ENCODE measurements around the gene HSPG2. TPM values are rescaled to one million over a fixed set of nuclear protein-coding genes. Genes with fewer than 3 reads are reported as not detected.

Gene HSPG2
- total and polyA plus RNA-seq, 2 of the 8 experiments (the other 6 are each of a cell fraction or from before 2014, with no cell fraction given), result 17.8 to 111 TPM

GRCh38 chr1:21855257-21856096 lies 81.6 kb downstream of the HSPG2 start:
- POLR2A ChIA-PET (ENCODE audit: partially characterized antibody), result interaction anchor here (1.3 kb wide), 1 partner anchor 13 kb away, joined by 4 read pairs; no protein-coding TSS in a partner anchor

More at GRCh38 chr1:21855257-21856096, 81.6 kb downstream of the HSPG2 start:
- Histone ChIP-seq H4K20me1 (replicated peaks in 1 of 2; ENCODE audit: control insufficient read depth in 1 of 2, insufficient read depth in 2 of 2, low read length in 2 of 2) (peaks cover 0 to 6% of the 10 kb centered on the region in 2 experiments), H2AFZ (ENCODE audit: low read length) (no peak overlapping the region), H3K4ac (replicated peaks; ENCODE audit: insufficient read length, low read depth, low read length) (no peak overlapping the region), H3K4me1 (replicated peaks in 1 of 4; ENCODE audit: control insufficient read depth in 3 of 4, insufficient read depth in 4 of 4, low read length in 3 of 4) (no peaks in the 10 kb centered on the region), H3K4me2 (ENCODE audit: insufficient read depth in 1 of 2, low read depth in 2 of 2, low read length in 2 of 2) (no peak overlapping the region), H3K79me1 (ENCODE audit: low read depth, low read length) (no peaks in the 10 kb centered on the region), H3K56ac (replicated peaks; ENCODE audit: insufficient read length, low read depth, low read length) (no peak overlapping the region), H3K23me2 (ENCODE audit: low read depth, low read length) (no peaks in the 10 kb centered on the region), H3K4me3 (ENCODE audit: extremely low read depth in 1 of 4, insufficient read depth in 2 of 4, low read depth in 3 of 4, low read length in 4 of 4) (no peak overlapping the region), H3K9me3 (ENCODE audit: insufficient read depth in 2 of 2, low read depth in 1 of 2, low read length in 1 of 2) (no peaks in the 10 kb centered on the region), H2BK5ac (ENCODE audit: low read depth, low read length) (no peak overlapping the region; the same call in 1 of the 2 replicates), H4K5ac (ENCODE audit: insufficient read length, low read depth, low read length) (no peak overlapping the region), H3K9ac (replicated peaks in 1 of 4; ENCODE audit: extremely low read depth in 1 of 4, low read depth in 3 of 4, low read length in 3 of 4) (no peak overlapping the region), H3K27ac (ENCODE audit: low read depth, low read length) (no peak overlapping the region), H4K91ac (replicated peaks; ENCODE audit: insufficient read length, low read length) (no peak overlapping the region), H2BK20ac (ENCODE audit: low read length) (no peak overlapping the region), H2AK5ac (ENCODE audit: low read depth, low read length) (no peak overlapping the region), H2BK15ac (ENCODE audit: low read length) (no peak overlapping the region), H3K18ac (ENCODE audit: extremely low read depth, low read length) (no peak overlapping the region), H3K14ac (ENCODE audit: insufficient read length) (no peak overlapping the region), H3K79me2 (ENCODE audit: control insufficient read depth in 1 of 2, insufficient read depth in 2 of 2, low read length in 2 of 2) (no peaks in the 10 kb centered on the region), H2BK120ac (replicated peaks; ENCODE audit: low read depth, low read length) (no peak overlapping the region), H3K23ac (ENCODE audit: insufficient read length) (no peak overlapping the region), H2BK12ac (ENCODE audit: low read depth, low read length) (no peak overlapping the region), H3K36me3 (ENCODE audit: control insufficient read depth in 2 of 4, insufficient read depth in 4 of 4, low read length in 3 of 4) (peaks cover 15 to 63% (median 37%) of the 10 kb centered on the region in 4 experiments), H4K8ac (ENCODE audit: extremely low read depth, insufficient read depth, low read length) (peak overlapping the region; percentile 64; the same call in 1 of the 2 replicates), H3K27me3 (replicated peaks in 1 of 4; ENCODE audit: control insufficient read depth in 3 of 4, extremely low read depth in 1 of 4, insufficient read depth in 3 of 4, low read length in 3 of 4) (no peaks in the 10 kb centered on the region)
- FAIRE-seq, result no peak
- WGBS, 2 experiments (ENCODE audit: extremely low coverage in 1 of 2, insufficient coverage in 1 of 2, insufficient read length in 1 of 2, insufficient replicate concordance in 2 of 2, low coverage in 1 of 2, low lambda C conversion rate in 2 of 2, missing lambda C conversion rate in 1 of 2), result 96% methylated on average over 25 of the region's 35 CpGs; no CpG with 5 or more reads in 1 of the 2 experiments
- TF ChIP-seq CBX5 (IDR thresholded peaks at IDR 0.05; ENCODE audit: low read depth, low read length), result no peak
- TF ChIP-seq RAD21 (IDR thresholded peaks at IDR 0.05 in 1 of 2, conservative IDR thresholded peaks at IDR 0.05 in 1 of 2; ENCODE audit: low read depth in 2 of 2, low read length in 2 of 2), result 0 out of 4 replicates have a peak, but pooled peaks of 1 of the 2 experiments have one; percentile 2
- no peak for DNase-seq (ENCODE audit: low read depth in 1 of 2, low spot score in 2 of 2)
- CTCF ChIA-PET (ENCODE audit: partially characterized antibody), result interaction anchor here (0.6 to 1.0 kb wide), 3 partner anchors 13 to 95 kb away, joined by 3 read pairs; no protein-coding TSS in a partner anchor
